Neural progenitor cell (in vitro differentiated cells): ENCODE results near the gene RTP3. TPM values are rescaled to one million over a fixed set of nuclear protein-coding genes. Genes with fewer than 3 reads are reported as not detected.

Experiments
- DNase-seq: peaks from one replicate; pipeline ENCODE4 v3.0.0-alpha.2; 2016; ENCODE audit warnings: low spot score
- H2AFZ ChIP-seq: fragments of 200-600 bp; sonication (generic); replicated peaks from 2 replicates; pipeline ENCODE4 v1.6.1; 2016; ENCODE audit warnings: antibody characterized with exemption
- H3F3A ChIP-seq: fragments of 200-600 bp; sonication (generic); 2 replicates; pipeline ENCODE4 v1.6.1; 2016; ENCODE audit warnings: antibody characterized with exemption, low read depth
- H3K27ac ChIP-seq: fragments of 200-600 bp; sonication (generic); 2 replicates; pipeline ENCODE4 v1.5.1; 2016; ENCODE audit warnings: mild to moderate bottlenecking
- H3K27me3 ChIP-seq: fragments of 200-600 bp; sonication (generic); 2 replicates; pipeline ENCODE4 v1.6.1; 2016; ENCODE audit warnings: mild to moderate bottlenecking, moderate library complexity
- H3K36me3 ChIP-seq: fragments of 200-600 bp; sonication (generic); 2 replicates; pipeline ENCODE4 v1.5.1; 2016
- H3K4me1 ChIP-seq: fragments of 200-600 bp; sonication (generic); 2 replicates; pipeline ENCODE4 v1.6.1; 2016; ENCODE audit warnings: mixed run types
- H3K4me2 ChIP-seq: fragments of 200-600 bp; sonication (generic); 2 replicates; pipeline ENCODE4 v1.6.1; 2016
- H3K4me3 ChIP-seq: fragments of 200-600 bp; sonication (generic); 2 replicates; pipeline ENCODE4 v1.5.1; 2016
- H3K79me2 ChIP-seq: fragments of 200-600 bp; sonication (generic); 2 replicates; pipeline ENCODE4 v1.6.1; 2016; ENCODE audit warnings: low read depth
- H3K9ac ChIP-seq: fragments of 200-600 bp; sonication (generic); 2 replicates; pipeline ENCODE4 v1.6.1; 2016
- H3K9me3 ChIP-seq: fragments of 200-600 bp; sonication (generic); 2 replicates; pipeline ENCODE4 v1.5.1; 2016; ENCODE audit warnings: low read depth
- H4K20me1 ChIP-seq: fragments of 200-600 bp; sonication (generic); 2 replicates; pipeline ENCODE4 v1.6.1; 2016; ENCODE audit warnings: low read depth
- H3K27ac Mint-ChIP-seq: 3 replicates; pipeline ENCODE4 v1.8.0; 2021; ENCODE audit warnings: mixed read lengths
- H3K27me3 Mint-ChIP-seq: 2 replicates; pipeline ENCODE4 v1.8.0; 2022; ENCODE audit warnings: low read depth, mild to moderate bottlenecking, inconsistent platforms, moderate library complexity, mixed read lengths; ENCODE audit not compliant: insufficient read depth
- H3K36me3 Mint-ChIP-seq: 3 replicates; pipeline ENCODE4 v1.8.0; 2021; ENCODE audit warnings: mixed read lengths
- H3K4me1 Mint-ChIP-seq: 3 replicates; pipeline ENCODE4 v1.8.0; 2021; ENCODE audit warnings: mixed read lengths
- H3K4me3 Mint-ChIP-seq: 3 replicates; pipeline ENCODE4 v1.8.0; 2021; ENCODE audit warnings: mild to moderate bottlenecking, moderate library complexity, mixed read lengths
- H3K9me3 Mint-ChIP-seq: 3 replicates; pipeline ENCODE4 v1.8.0; 2020; ENCODE audit warnings: mixed read lengths
- EZH2 ChIP-seq: fragments of 200-600 bp; sonication (generic); IDR thresholded peaks from 2 replicates; pipeline ENCODE4 v1.6.1; 2017; ENCODE audit warnings: antibody characterized with exemption, mild to moderate bottlenecking, moderate library complexity
- EZH2phosphoT487 ChIP-seq: fragments of 200-600 bp; sonication (generic); IDR thresholded peaks from 2 replicates; pipeline ENCODE4 v1.6.1; 2017; ENCODE audit warnings: antibody characterized with exemption
- total RNA-seq: library from RNA; depleted of rRNA; stranded (reverse); fragments of >200 nt; gene quantifications from 2 replicates; pipeline ENCODE4 v1.2.3, GENCODE V29; 2015; ENCODE audit warnings: low replicate concordance
- TF ChIP-seq, protein P1 (sequence below): fragments of 200-600 bp; sonication (generic); IDR thresholded peaks from 2 replicates; pipeline ENCODE4 v1.5.1; 2017; ENCODE audit warnings: antibody characterized with exemption, mild to moderate bottlenecking

The RTP3 gene
- total RNA-seq, 1 donor from 2014 or later, result not detected

GRCh38 chr3:46470831-46471230 lies 26.9 kb upstream of the RTP3 start:
- Histone ChIP-seq H3K4me1 (no peaks in the 10 kb centered on the region), H3K36me3 (no peaks in the 10 kb centered on the region), H3K9me3 (no peaks in the 10 kb centered on the region), H2AFZ (no peak overlapping the region), H3K4me2 (no peak overlapping the region), H3K27ac (no peak overlapping the region), H3K4me3 (no peak overlapping the region), H3K9ac (no peak overlapping the region), H4K20me1 (no peaks in the 10 kb centered on the region), H3F3A (no peaks in the 10 kb centered on the region), H3K27me3 (no peaks in the 10 kb centered on the region), H3K79me2 (no peaks in the 10 kb centered on the region)
- Mint-ChIP-seq H3K9me3 (peaks cover 11% of the 10 kb centered on the region), H3K4me3 (no peak overlapping the region), H3K27me3 (peaks cover 3% of the 10 kb centered on the region), H3K4me1 (no peaks in the 10 kb centered on the region), H3K27ac (no peak overlapping the region), H3K36me3 (no peaks in the 10 kb centered on the region)
- TF ChIP-seq EZH2 (no peak), EZH2phosphoT487 (no peak)
- TF ChIP-seq, protein P1, sequence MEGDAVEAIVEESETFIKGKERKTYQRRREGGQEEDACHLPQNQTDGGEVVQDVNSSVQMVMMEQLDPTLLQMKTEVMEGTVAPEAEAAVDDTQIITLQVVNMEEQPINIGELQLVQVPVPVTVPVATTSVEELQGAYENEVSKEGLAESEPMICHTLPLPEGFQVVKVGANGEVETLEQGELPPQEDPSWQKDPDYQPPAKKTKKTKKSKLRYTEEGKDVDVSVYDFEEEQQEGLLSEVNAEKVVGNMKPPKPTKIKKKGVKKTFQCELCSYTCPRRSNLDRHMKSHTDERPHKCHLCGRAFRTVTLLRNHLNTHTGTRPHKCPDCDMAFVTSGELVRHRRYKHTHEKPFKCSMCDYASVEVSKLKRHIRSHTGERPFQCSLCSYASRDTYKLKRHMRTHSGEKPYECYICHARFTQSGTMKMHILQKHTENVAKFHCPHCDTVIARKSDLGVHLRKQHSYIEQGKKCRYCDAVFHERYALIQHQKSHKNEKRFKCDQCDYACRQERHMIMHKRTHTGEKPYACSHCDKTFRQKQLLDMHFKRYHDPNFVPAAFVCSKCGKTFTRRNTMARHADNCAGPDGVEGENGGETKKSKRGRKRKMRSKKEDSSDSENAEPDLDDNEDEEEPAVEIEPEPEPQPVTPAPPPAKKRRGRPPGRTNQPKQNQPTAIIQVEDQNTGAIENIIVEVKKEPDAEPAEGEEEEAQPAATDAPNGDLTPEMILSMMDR, result no peak
- no peak for DNase-seq

GRCh38 chr3:46471371-46471914 lies 26.3 kb upstream of the RTP3 start:
- no peaks in the 10 kb centered on the region for H3K36me3 ChIP-seq
- no peak overlapping the region for H3K4me3 ChIP-seq
- Mint-ChIP-seq H3K27ac (no peak overlapping the region), H3K36me3 (no peaks in the 10 kb centered on the region), H3K9me3 (peaks cover 11% of the 10 kb centered on the region), H3K4me3 (no peak overlapping the region), H3K27me3 (peaks cover 3% of the 10 kb centered on the region), H3K4me1 (no peaks in the 10 kb centered on the region)
- H3K4me2 ChIP-seq, result no peak overlapping the region
- H2AFZ ChIP-seq, result no peak overlapping the region
- no peaks in the 10 kb centered on the region for H3K9me3 ChIP-seq
- H3K79me2 ChIP-seq, result no peaks in the 10 kb centered on the region
- no peaks in the 10 kb centered on the region for H3K4me1 ChIP-seq
- DNase-seq, result no peak
- H3K9ac ChIP-seq, result no peak overlapping the region
- H4K20me1 ChIP-seq, result no peaks in the 10 kb centered on the region
- H3K27ac ChIP-seq, result no peak overlapping the region
- no peaks in the 10 kb centered on the region for H3K27me3 ChIP-seq
- H3F3A ChIP-seq, result no peaks in the 10 kb centered on the region
- TF ChIP-seq EZH2 (no peak), EZH2phosphoT487 (no peak)
- TF ChIP-seq, protein P1, result no peak

DNA sequence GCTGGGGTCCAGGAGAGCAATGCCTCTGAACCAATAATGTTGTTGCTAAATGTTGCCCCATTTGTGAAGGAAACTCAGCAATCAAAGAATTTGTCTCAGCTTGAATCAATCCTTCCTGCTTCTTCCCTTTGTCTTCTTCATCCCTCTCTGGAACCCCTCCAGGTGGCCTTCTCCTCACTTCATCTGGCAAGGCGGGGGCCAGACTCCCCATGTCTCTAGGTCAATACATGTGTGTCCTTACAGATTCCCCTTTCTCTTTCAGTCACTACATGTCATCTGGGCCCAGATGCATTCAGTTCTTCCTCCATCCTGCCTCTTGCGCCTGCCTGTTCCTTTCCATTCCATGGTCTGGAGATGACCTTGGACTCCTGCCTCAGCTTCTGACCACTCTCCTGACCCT lies 25.0 kb upstream of the RTP3 start:
- Mint-ChIP-seq H3K9me3 (peaks cover 11% of the 10 kb centered on the region), H3K4me3 (no peak overlapping the region), H3K36me3 (no peaks in the 10 kb centered on the region), H3K27ac (no peak overlapping the region), H3K27me3 (peaks cover 5% of the 10 kb centered on the region), H3K4me1 (no peaks in the 10 kb centered on the region)
- Histone ChIP-seq H3K79me2 (no peaks in the 10 kb centered on the region), H3K4me3 (no peak overlapping the region), H3F3A (no peaks in the 10 kb centered on the region), H3K27ac (no peak overlapping the region), H3K36me3 (no peaks in the 10 kb centered on the region), H3K4me2 (no peak overlapping the region), H3K27me3 (no peaks in the 10 kb centered on the region), H2AFZ (no peak overlapping the region), H4K20me1 (no peaks in the 10 kb centered on the region), H3K4me1 (no peaks in the 10 kb centered on the region), H3K9me3 (no peaks in the 10 kb centered on the region), H3K9ac (no peak overlapping the region)
- TF ChIP-seq EZH2 (no peak), EZH2phosphoT487 (no peak)
- TF ChIP-seq, protein P1, result no peak
- DNase-seq, result no peak
